KMS-11 (cell line): ENCODE measurements around the gene SOD3.

Experiments
- H2AFZ ChIP-seq: fragments of 200-600 bp; sonication (generic); 2 replicates; pipeline ENCODE4 v1.6.1; 2016; ENCODE audit warnings: antibody characterized with exemption, mixed run types, low read depth
- H3K27ac ChIP-seq: fragments of 200-600 bp; sonication (generic); 2 replicates; pipeline ENCODE4 v1.6.1; 2016; ENCODE audit warnings: mild to moderate bottlenecking, mixed run types
- H3K27me3 ChIP-seq: fragments of 200-600 bp; sonication (generic); 2 replicates; pipeline ENCODE4 v1.6.1; 2017; ENCODE audit warnings: mild to moderate bottlenecking, low read depth, mixed run types, moderate library complexity; ENCODE audit not compliant: insufficient read depth
- H3K36me3 ChIP-seq: fragments of 200-600 bp; sonication (generic); 2 replicates; pipeline ENCODE4 v1.6.1; 2017; ENCODE audit warnings: mild to moderate bottlenecking, mixed run types; ENCODE audit not compliant: insufficient read depth
- H3K4me1 ChIP-seq: fragments of 200-600 bp; sonication (generic); 2 replicates; pipeline ENCODE4 v1.6.1; 2016; ENCODE audit warnings: mild to moderate bottlenecking, low read depth, mixed run types; ENCODE audit not compliant: poor library complexity, severe bottlenecking
- H3K4me2 ChIP-seq: fragments of 200-600 bp; sonication (generic); 2 replicates; pipeline ENCODE4 v1.7.0; 2016; ENCODE audit warnings: mild to moderate bottlenecking, mixed run types
- H3K4me3 ChIP-seq: fragments of 200-600 bp; sonication (generic); IDR thresholded peaks from 2 replicates; pipeline ENCODE4 v1.6.1; 2017; ENCODE audit warnings: low read depth, low read length, mixed read lengths; ENCODE audit not compliant: insufficient read depth
- H3K79me2 ChIP-seq: fragments of 200-600 bp; sonication (generic); 2 replicates; pipeline ENCODE4 v1.6.1; 2016; ENCODE audit warnings: low read depth, mixed run types; ENCODE audit not compliant: insufficient read depth
- H3K9ac ChIP-seq: fragments of 200-600 bp; sonication (generic); 2 replicates; pipeline ENCODE4 v1.6.1; 2016; ENCODE audit warnings: mild to moderate bottlenecking, mixed run types
- H4K20me1 ChIP-seq: fragments of 200-600 bp; sonication (generic); 2 replicates; pipeline ENCODE4 v1.6.1; 2016; ENCODE audit warnings: mild to moderate bottlenecking, mixed run types; ENCODE audit not compliant: insufficient read depth
- CTCF ChIP-seq: fragments of 200-600 bp; sonication (generic); conservative IDR thresholded peaks from 2 replicates; pipeline ENCODE4 v1.6.1; 2017; ENCODE audit warnings: low read depth, mild to moderate bottlenecking, antibody characterized with exemption, low read length, moderate library complexity, mixed read lengths

SOD3 gene

GRCh38 chr4:24771241-24771640 lies 24.1 kb upstream of the SOD3 start:
- Histone ChIP-seq H4K20me1 (no peaks in the 10 kb centered on the region), H2AFZ (no peak overlapping the region), H3K27me3 (no peaks in the 10 kb centered on the region), H3K4me1 (no peaks in the 10 kb centered on the region), H3K27ac (no peak overlapping the region), H3K36me3 (no peaks in the 10 kb centered on the region), H3K79me2 (no peaks in the 10 kb centered on the region), H3K4me3 (no peak overlapping the region), H3K9ac (no peak overlapping the region), H3K4me2 (no peak overlapping the region)
- no peak for TF ChIP-seq CTCF

DNA sequence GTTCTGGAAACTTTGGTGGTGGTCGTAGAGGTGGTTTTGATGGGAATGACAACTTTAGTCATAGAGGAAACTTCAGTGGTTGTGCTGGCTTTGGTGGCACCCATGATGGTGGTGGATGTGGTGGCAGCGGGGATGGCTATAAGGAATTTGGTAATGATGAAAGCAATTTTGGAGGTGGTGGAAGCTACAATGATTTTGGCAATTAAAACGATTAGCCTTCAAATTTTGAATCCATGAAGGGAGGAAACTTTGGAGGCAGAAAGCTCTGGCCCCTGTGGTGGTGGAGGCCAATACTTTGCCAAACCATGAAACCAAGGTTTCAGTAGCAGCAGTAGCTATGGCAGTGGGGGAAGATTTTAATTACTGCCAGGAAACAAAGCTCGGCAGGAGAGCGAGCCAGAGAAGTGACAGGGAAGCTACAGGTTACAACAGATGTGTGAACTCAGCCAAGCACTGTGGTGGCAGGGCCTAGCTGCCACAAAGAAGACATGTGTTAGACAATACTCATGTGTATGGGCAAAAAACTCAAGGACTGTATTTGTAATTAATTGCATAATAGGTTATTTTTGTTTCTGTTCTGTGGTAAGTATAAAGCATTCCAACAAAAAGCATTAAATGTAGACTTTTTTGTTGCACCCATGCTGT lies 23.2 kb upstream of the SOD3 start:
- H3K27me3 ChIP-seq: no peaks in the 10 kb centered on the region
- no peak overlapping the region for H3K27ac ChIP-seq
- H3K36me3 ChIP-seq: no peaks in the 10 kb centered on the region
- no peak overlapping the region for H2AFZ ChIP-seq
- no peak overlapping the region for H3K9ac ChIP-seq
- H3K79me2 ChIP-seq: no peaks in the 10 kb centered on the region
- no peaks in the 10 kb centered on the region for H4K20me1 ChIP-seq
- TF ChIP-seq CTCF: no peak
- no peaks in the 10 kb centered on the region for H3K4me1 ChIP-seq
- no peak overlapping the region for H3K4me2 ChIP-seq
- H3K4me3 ChIP-seq: no peak overlapping the region

- H3K4me2 ChIP-seq: no peak overlapping the region
- no peaks in the 10 kb centered on the region for H3K27me3 ChIP-seq
These were observed 22.4 kb upstream of the SOD3 start for GRCh38 chr4:24772952-24773351.

DNA sequence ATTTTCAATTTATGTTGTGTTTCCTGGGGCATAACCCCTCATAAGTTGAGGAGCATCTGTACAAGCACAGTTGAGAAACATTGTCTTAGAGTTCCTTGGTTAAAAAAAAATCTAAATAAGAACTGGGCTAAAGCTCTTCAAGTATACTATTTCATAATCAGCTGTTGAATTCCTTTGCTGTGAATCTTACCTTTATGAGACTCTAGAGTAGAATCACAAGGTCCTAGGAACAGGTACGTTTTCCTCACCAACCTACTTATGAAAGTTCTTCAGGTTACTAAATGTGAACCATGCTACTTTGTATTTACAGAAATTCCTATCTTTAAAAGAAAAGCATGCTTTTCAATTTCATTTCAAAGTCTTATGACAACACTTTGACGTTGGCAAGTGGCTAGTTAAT lies 20.9 kb upstream of the SOD3 start:
- Histone ChIP-seq H3K27me3 (no peaks in the 10 kb centered on the region), H3K9ac (no peak overlapping the region), H3K79me2 (no peaks in the 10 kb centered on the region), H3K27ac (no peak overlapping the region), H2AFZ (no peak overlapping the region), H3K4me2 (no peak overlapping the region), H3K4me3 (no peak overlapping the region), H3K4me1 (no peaks in the 10 kb centered on the region), H3K36me3 (no peaks in the 10 kb centered on the region), H4K20me1 (no peaks in the 10 kb centered on the region)
- TF ChIP-seq CTCF: no peak

More at GRCh38 chr4:24772952-24773351, 22.4 kb upstream of the SOD3 start:
- no peaks in the 10 kb centered on the region for H3K36me3 ChIP-seq
- H3K4me1 ChIP-seq: no peaks in the 10 kb centered on the region
- no peak overlapping the region for H3K27ac ChIP-seq
- no peak overlapping the region for H2AFZ ChIP-seq
- H3K4me3 ChIP-seq: no peak overlapping the region
- H3K79me2 ChIP-seq: no peaks in the 10 kb centered on the region
- no peak overlapping the region for H3K9ac ChIP-seq
- TF ChIP-seq CTCF: no peak
- H4K20me1 ChIP-seq: no peaks in the 10 kb centered on the region
